Activated CD4-positive, alpha-beta T cell treated with anti-CD3 and anti-CD28 coated beads, Interleukin-2, amount 10 ng/mL, durations not matched to agents 7 days and 5 days (primary cell): ENCODE results near the gene DROSHA. TPM values are rescaled to one million over a fixed set of nuclear protein-coding genes. Genes with fewer than 3 reads are reported as not detected.
"Not testable (repeated sequence)": the region's sequence is repeated elsewhere in the genome, so short reads cannot be mapped to it uniquely, and the experiment has no call there.

Source experiments
- CTCF ChIA-PET: fragments of 350-600 bp; sonication (Branson Sonifier 250); formaldehyde crosslinking; loops from one replicate; lab custom pipeline; 2021; ENCODE audit warnings: antibody characterized with exemption; lab: Charles Lee
- POLR2A ChIA-PET: fragments of 350-600 bp; sonication (Branson Sonifier 250); formaldehyde crosslinking; loops from one replicate; lab custom pipeline; 2021; ENCODE audit warnings: antibody characterized with exemption; lab: Charles Lee
- DNase-seq: peaks from one replicate; pipeline ENCODE4 v3.0.0-alpha.2; 2020
- H3K27ac Mint-ChIP-seq: one replicate; pipeline ENCODE4 v1.8.0; 2021; ENCODE audit warnings: mild to moderate bottlenecking, moderate library complexity, mixed read lengths
- H3K27me3 Mint-ChIP-seq: one replicate; pipeline ENCODE4 v1.8.0; 2021; ENCODE audit warnings: mixed read lengths
- H3K36me3 Mint-ChIP-seq: one replicate; pipeline ENCODE4 v1.8.0; 2021; ENCODE audit warnings: low read depth, mixed read lengths
- H3K4me1 Mint-ChIP-seq: one replicate; pipeline ENCODE4 v1.8.0; 2021; ENCODE audit warnings: mixed read lengths
- H3K4me3 Mint-ChIP-seq: one replicate; pipeline ENCODE4 v1.8.0; 2021; ENCODE audit warnings: mild to moderate bottlenecking, moderate library complexity, mixed read lengths
- H3K9me3 Mint-ChIP-seq: one replicate; pipeline ENCODE4 v1.8.0; 2021; ENCODE audit warnings: mixed read lengths
- total RNA-seq, 2 experiments: library from RNA; stranded (reverse); gene quantifications; one replicate each; pipeline ENCODE4 v1.2.3, GENCODE V29; 2021

DROSHA gene
- total RNA-seq, 2 experiments from 2014 or later, result 76.7 to 80.7 TPM

DNA sequence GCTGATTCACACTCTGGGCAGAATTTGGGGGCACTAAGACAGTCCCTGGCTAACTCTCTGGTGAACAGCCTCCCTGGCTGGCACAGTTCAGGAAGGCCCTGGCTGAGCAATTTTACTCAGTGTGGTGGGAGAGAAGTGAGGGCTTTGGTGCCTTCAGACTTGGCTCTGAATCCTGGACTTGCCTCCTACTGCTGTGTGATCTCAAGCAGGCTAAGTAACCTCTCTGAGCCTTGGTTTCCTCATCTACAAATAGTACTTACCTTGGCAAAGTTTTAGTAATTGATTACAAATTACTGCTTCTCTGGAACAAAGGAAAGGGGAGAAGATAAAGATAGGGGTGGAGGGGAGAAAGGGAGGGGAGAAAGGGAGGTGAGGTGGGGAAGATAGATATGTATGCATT, 153.8 kb downstream of the DROSHA start:
- POLR2A ChIA-PET, result no interaction called here
- Mint-ChIP-seq H3K27ac (no peak overlapping the region), H3K4me1 (no peaks in the 10 kb centered on the region), H3K9me3 (no peaks in the 10 kb centered on the region), H3K4me3 (no peak overlapping the region), H3K27me3 (peaks cover 3% of the 10 kb centered on the region), H3K36me3 (no peaks in the 10 kb centered on the region)
- no peak for DNase-seq
- CTCF ChIA-PET, result no interaction called here

DNA sequence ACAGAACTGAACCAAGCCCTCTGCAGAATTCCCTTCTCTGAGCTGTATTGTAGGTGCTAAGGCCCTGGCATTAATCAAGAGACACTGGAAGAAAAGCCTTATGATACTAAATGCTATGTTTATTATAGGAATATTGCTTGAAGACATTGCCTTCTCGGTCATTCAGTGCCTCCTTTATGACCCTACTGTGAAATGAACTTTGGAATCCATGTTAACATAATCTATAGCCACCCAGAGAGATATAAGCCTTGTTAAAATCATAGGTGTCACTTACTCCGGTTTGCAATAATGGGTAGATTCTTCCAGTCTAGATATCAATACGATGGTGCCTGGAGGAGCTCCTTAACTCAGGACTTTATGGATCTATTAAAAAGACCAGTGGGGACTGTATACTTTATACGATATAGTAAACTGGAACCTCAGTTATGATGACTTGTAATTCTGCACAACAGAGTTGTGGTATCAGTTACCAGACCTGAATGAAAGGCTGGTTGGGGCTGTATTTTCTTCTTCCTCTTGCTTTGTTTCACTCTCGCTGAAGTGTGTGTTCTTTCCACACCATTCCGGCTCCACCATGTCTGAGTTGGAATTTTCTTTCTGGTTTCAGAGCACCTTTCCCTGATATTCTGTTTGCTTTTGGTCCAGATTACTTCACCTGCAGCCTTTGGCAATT, 154.5 kb downstream of the DROSHA start:
- H3K4me3 Mint-ChIP-seq, result no peak overlapping the region
- CTCF ChIA-PET, result no interaction called here
- no peak overlapping the region for H3K27ac Mint-ChIP-seq
- peaks cover 3% of the 10 kb centered on the region for H3K27me3 Mint-ChIP-seq
- no peak for DNase-seq
- no peaks in the 10 kb centered on the region for H3K36me3 Mint-ChIP-seq
- H3K9me3 Mint-ChIP-seq, result no peaks in the 10 kb centered on the region
- no peaks in the 10 kb centered on the region for H3K4me1 Mint-ChIP-seq
- POLR2A ChIA-PET, result no interaction called here

DNA sequence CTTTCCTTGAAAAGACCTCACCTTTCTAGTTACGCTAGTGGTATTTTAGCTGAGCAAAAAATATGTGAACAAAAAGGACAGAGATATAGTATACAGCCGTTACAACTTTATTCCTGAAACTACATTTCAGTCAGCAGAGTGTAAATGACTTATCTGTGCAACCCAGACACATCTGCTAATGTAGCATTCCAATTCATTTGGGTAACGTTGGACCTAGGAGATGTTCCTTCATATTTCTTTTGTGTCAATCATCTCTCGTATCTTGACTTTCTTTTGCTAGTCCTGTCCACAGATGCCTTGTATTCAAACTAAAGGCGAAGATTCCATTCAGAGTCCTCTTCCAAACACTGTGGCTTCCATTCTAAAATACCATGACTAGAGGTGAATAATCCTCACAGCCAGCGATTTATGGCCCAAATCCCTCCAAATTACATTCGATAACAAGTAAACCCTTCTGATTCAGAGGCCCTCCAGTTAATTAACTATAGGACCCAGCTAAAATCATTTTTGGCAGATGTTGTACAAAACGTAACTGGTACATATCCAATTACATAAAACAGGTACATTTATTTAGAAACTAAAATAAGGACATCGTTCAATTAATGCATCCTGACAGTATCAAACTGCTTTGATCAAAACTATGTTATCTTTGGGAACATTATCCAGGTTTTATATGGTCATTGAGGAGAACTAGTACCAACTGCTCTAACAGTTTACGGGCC, 155.7 kb downstream of the DROSHA start:
- Mint-ChIP-seq H3K4me3 (no peak overlapping the region), H3K4me1 (no peaks in the 10 kb centered on the region), H3K36me3 (no peaks in the 10 kb centered on the region), H3K9me3 (no peaks in the 10 kb centered on the region), H3K27ac (no peak overlapping the region), H3K27me3 (no peaks in the 10 kb centered on the region)
- ChIA-PET CTCF (no interaction called here), POLR2A (no interaction called here)
- DNase-seq, result no peak

DNA sequence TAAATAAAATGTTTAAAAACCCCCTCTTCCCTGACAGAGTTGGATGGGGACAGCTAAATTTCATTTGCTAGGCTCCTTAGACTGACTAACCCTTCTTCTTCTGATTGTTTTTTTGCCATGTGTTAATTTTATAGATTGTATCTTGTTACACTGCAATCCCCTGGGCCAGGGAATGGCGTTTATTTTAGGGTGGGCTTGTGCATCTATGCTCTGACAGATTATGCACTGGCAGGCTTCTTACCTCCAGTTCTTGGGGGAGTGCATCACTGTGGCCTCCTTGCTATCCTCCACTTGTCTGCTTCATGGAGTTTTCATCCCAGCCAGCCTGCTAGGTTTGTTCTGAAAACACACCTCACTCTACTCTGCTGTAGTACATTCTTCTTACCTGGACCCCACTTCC, 159.8 kb downstream of the DROSHA start:
- no peak for DNase-seq
- H3K4me3 Mint-ChIP-seq, result no peak overlapping the region
- H3K27ac Mint-ChIP-seq, result no peak overlapping the region
- POLR2A ChIA-PET, result no interaction called here
- no peaks in the 10 kb centered on the region for H3K4me1 Mint-ChIP-seq
- H3K9me3 Mint-ChIP-seq, result no peaks in the 10 kb centered on the region
- no peaks in the 10 kb centered on the region for H3K27me3 Mint-ChIP-seq
- no peaks in the 10 kb centered on the region for H3K36me3 Mint-ChIP-seq
- CTCF ChIA-PET, result no interaction called here

DNA sequence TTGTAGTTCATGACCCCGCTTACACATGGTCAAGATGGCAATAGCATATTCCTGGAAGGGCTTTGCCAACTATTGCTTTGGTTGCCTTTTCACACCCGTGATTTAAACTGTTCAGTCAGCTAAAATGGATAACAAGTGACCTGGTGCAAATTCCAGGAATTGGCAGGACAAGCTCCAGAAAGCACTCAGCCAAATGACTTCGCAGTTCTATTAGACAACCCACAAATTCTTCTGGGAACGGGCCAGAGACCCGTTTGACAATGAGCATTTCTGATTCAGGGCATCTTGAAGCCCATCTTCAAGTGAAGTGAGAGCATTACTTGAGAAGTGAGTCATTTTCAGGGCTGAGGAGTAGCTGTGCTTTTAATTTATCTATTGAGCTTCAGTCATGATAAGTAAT, 165.0 kb downstream of the DROSHA start:
- Mint-ChIP-seq H3K36me3 (no peaks in the 10 kb centered on the region), H3K4me3 (no peak overlapping the region), H3K27me3 (peaks cover 2% of the 10 kb centered on the region), H3K27ac (no peak overlapping the region), H3K9me3 (no peaks in the 10 kb centered on the region), H3K4me1 (no peaks in the 10 kb centered on the region)
- CTCF ChIA-PET, result interaction anchor here (0.6 kb wide), 1 partner anchor 134 kb away, joined by 4 read pairs; no protein-coding TSS in a partner anchor
- no peak for DNase-seq
- POLR2A ChIA-PET, result no interaction called here

DNA sequence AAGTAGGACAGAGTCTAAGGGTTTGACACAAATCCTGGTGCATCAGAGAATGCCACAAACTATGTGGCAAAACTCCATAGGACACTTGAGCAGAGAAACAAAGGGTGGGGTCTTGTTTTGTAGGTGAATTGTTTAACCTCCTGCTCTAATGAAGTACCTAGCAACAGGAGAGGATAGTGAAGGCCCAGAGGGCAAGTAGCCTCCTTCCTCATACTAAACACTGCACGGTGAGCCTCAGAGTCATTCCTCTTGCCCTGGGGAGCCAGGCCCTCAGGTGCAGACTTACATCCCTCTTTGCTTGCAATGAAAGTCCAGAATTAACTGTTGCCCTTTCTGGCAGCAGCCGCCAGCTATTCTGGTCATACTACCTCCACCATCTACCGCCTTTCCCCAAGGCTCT, 166.1 kb downstream of the DROSHA start:
- no peak overlapping the region for H3K4me3 Mint-ChIP-seq
- POLR2A ChIA-PET, result no interaction called here
- no peak for DNase-seq

DNA sequence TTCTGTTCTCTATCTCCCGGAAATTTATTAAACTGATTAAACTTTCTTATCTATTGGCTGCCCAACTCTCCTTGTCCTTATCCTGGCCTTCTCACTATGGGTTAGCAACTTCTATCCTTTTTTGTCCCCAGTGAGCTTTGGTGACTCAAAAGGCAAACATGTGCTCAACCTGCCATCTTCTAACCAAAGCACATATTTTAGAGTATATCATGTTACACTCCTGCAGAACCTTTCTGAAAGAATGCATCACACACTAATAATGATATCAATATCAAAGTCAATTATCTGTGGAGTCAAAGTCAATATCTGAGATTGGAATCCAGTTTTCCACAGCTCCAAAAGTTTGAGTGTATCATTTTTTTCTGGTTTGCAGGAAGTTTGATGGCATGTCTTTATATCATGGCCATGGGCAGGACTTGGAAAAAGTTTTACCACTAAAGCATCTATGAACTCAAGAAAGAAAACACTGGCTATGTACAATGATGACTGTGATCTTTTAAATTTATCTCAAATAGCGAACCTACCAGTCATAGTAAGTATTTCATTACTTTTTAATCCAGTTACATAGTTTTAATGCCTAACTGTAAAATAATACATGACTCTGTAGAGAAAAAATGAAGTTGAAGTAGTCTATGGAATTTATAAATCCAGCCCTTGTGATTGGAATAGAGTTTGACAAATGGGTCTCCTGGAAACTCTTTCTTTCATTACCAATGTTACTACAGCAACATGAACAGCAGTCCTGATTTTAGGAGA, 166.8 kb downstream of the DROSHA start:
- peaks cover 2% of the 10 kb centered on the region for H3K27me3 Mint-ChIP-seq
- POLR2A ChIA-PET, result no interaction called here
- CTCF ChIA-PET, result no interaction called here
- no peaks in the 10 kb centered on the region for H3K4me1 Mint-ChIP-seq
- H3K4me3 Mint-ChIP-seq, result no peak overlapping the region
- H3K27ac Mint-ChIP-seq, result no peak overlapping the region
- no peaks in the 10 kb centered on the region for H3K9me3 Mint-ChIP-seq
- H3K36me3 Mint-ChIP-seq, result no peaks in the 10 kb centered on the region
- DNase-seq, result no peak

More for the DNA sequence above, 166.1 kb downstream of the DROSHA start:
- Mint-ChIP-seq H3K27me3 (peaks cover 2% of the 10 kb centered on the region), H3K27ac (no peak overlapping the region), H3K4me1 (no peaks in the 10 kb centered on the region), H3K36me3 (no peaks in the 10 kb centered on the region), H3K9me3 (no peaks in the 10 kb centered on the region)
- CTCF ChIA-PET, result no interaction called here

DNA sequence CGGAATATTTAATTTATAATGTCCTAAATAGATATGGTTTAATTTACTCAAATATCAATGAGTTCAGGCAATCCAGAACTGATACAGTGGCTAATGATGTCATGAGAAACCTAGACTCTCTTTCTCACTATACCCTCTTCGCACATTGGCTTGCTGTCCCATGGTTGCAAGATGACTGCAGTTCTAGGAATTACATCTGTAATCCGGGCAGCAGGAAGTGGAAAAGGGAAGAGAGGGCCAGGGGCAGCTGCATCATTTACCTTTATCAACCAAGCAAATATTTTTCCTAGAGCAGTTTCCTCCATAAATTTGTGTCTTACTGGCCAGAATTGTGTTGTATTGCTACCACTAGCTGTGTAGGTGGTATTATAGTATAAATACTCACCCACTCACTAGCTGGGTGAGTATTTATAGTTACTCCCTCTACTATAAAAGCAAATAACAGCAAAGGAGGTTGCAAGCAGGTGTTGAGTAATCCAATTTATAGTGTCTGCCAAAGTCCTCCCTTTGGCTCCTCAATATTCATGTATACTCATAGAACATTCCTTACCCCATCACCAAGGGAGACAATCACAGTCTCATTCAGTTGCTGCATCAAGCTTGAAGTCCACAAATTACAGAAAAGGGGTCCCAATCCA, 168.8 kb downstream of the DROSHA start:
- no peaks in the 10 kb centered on the region for H3K4me1 Mint-ChIP-seq
- no peak overlapping the region for H3K4me3 Mint-ChIP-seq
- H3K9me3 Mint-ChIP-seq, result no peaks in the 10 kb centered on the region
- no peak overlapping the region for H3K27ac Mint-ChIP-seq
- DNase-seq, result no peak
- no peaks in the 10 kb centered on the region for H3K36me3 Mint-ChIP-seq
- peaks cover 2% of the 10 kb centered on the region for H3K27me3 Mint-ChIP-seq
- ChIA-PET POLR2A (no interaction called here), CTCF (no interaction called here)

DNA sequence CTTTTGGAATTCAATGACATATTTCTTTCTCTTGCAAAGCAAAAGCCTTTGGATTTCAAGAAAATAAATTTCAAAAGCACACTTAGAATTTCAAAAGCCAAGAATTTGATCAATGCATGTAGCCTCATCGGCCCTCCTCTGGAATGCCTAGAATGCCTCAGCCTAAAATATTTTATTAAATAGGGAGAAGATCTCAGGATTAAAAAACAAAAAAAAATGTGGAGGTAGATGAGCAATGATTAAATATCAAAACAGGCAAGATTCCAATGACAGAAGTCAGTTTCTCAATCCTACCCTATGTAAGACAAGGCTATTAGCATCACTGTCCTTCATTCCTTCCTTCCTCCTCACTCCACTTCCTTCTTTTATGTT, 169.4 kb downstream of the DROSHA start:
- Mint-ChIP-seq H3K27ac (no peak overlapping the region), H3K4me3 (no peak overlapping the region), H3K4me1 (no peaks in the 10 kb centered on the region), H3K9me3 (no peaks in the 10 kb centered on the region), H3K36me3 (no peaks in the 10 kb centered on the region), H3K27me3 (peaks cover 2% of the 10 kb centered on the region)
- ChIA-PET POLR2A (no interaction called here), CTCF (no interaction called here)
- no peak for DNase-seq

DNA sequence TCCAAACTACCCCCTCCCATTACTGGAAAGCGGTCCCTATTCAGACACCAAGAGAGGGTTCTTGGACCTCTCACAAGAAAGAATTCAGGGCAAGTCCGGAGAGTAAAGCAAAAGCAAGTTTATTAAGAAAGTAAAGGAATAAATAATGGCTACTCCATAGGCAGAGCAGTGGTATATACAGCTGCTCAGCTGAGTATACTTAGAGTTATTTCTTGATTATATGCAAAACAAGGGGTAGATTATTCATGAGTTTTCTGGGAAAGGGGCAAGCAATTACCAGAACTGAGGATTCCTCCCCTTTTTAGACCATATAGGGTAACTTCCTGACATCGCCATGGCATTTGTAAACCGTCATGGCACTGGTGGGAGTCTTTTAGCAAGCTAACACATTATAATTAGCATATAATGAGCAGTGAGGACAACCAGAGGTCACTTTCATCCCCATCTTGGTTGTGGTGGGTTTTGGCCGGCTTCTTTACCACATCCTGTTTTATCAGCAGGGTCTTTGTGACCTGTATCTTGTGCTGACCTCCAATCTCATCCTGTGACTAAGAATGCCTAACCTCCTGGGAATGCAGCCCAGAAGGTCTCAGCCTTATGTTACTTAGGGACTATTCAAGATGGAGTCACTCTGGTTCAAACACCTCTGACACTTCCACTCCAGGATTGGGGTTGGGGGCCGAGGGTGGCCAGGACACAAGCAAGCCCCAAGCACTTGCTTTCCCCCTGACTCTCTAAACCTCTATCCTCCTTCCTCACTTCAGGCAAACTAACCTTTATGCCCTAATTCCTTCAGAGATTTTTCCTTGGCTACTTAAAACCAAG, 170.0 kb downstream of the DROSHA start:
- POLR2A ChIA-PET, CTCF ChIA-PET, DNase-seq: not testable (repeated sequence)

DNA sequence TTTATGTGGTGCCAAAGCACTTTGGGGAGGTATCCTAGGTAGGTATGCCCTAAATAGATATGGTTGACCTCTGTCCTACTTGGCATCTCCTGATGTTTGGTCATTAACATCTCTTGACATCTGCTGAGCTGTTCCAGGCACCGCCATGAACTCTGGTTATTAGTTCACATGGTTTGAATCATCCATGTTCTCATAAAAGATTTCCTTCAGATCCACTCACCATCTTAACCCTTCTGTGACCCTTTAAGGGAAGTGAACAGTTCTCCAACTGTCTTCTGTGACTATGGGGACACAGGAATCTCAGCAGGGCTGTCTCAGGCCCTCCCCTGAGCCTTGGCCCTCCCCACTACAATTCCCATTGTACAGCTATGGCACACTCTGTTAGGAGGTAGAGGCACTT, 170.7 kb downstream of the DROSHA start:
- ChIA-PET CTCF (no interaction called here), POLR2A (no interaction called here)
- Mint-ChIP-seq H3K4me1 (no peaks in the 10 kb centered on the region), H3K27me3 (no peaks in the 10 kb centered on the region), H3K4me3 (no peak overlapping the region), H3K36me3 (no peaks in the 10 kb centered on the region), H3K9me3 (no peaks in the 10 kb centered on the region), H3K27ac (no peak overlapping the region)
- DNase-seq, result no peak

More for the DNA sequence above, 170.0 kb downstream of the DROSHA start:
- H3K4me3 Mint-ChIP-seq, H3K9me3 Mint-ChIP-seq, H3K27ac Mint-ChIP-seq, H3K4me1 Mint-ChIP-seq, H3K27me3 Mint-ChIP-seq, H3K36me3 Mint-ChIP-seq: not testable (repeated sequence)

DNA sequence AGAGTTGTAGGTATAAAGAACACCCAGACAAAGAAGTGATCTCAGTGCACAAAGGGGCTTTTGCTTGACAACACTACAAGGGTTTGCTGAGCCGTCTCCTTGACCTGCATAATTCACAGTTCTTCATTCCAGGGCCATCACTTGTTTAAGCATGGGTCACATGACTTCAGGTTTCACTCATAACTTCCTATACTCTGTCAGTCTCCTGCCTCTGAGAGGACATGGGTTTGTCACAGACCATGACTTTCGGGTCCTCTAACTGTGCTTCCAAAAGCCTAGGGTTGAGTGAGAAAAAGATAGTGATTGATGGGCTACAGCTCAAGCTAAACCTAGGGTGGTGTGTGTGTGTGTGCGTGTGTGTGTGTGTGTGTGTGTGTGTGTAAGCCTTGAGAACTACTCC, 172.1 kb downstream of the DROSHA start:
- CTCF ChIA-PET, result no interaction called here
- Mint-ChIP-seq H3K27me3 (no peaks in the 10 kb centered on the region), H3K36me3 (no peaks in the 10 kb centered on the region), H3K27ac (no peak overlapping the region), H3K9me3 (no peaks in the 10 kb centered on the region), H3K4me3 (no peak overlapping the region), H3K4me1 (no peaks in the 10 kb centered on the region)
- DNase-seq, result no peak
- POLR2A ChIA-PET, result no interaction called here
